ENCODE data around the gene IFNK.

The IFNK gene

GRCh38 chr9:27511771-27512170, 12.3 kb upstream of the IFNK start:
- DNase-seq (ENCODE audit: low spot score) = no peak

GRCh38 chr9:27514551-27514950, 9.5 kb upstream of the IFNK start:
- no peak for DNase-seq (ENCODE audit: low spot score)

DNA sequence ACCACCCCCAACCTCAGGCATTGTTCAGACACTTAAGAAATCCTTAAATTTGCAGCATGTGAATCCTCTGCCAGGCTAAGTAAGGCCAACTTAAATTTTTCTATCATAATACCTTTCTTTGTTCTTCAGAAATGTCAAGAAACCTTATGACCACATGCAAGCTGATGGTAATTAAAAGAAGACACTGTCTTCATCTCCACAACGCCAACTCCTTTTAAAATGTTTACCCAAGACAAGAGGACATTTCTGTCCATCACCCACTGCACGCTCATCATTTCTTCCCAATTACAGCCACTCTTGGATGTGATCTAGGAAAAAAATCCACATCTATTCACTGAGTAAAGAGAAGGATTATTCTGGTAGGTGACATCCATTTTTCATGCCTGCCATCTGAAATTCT, 6.1 kb upstream of the IFNK start:
- no peak for DNase-seq (ENCODE audit: low spot score)

- no peak for DNase-seq (ENCODE audit: low spot score)
These were observed 5.3 kb upstream of the IFNK start for GRCh38 chr9:27518809-27519208.

DNA sequence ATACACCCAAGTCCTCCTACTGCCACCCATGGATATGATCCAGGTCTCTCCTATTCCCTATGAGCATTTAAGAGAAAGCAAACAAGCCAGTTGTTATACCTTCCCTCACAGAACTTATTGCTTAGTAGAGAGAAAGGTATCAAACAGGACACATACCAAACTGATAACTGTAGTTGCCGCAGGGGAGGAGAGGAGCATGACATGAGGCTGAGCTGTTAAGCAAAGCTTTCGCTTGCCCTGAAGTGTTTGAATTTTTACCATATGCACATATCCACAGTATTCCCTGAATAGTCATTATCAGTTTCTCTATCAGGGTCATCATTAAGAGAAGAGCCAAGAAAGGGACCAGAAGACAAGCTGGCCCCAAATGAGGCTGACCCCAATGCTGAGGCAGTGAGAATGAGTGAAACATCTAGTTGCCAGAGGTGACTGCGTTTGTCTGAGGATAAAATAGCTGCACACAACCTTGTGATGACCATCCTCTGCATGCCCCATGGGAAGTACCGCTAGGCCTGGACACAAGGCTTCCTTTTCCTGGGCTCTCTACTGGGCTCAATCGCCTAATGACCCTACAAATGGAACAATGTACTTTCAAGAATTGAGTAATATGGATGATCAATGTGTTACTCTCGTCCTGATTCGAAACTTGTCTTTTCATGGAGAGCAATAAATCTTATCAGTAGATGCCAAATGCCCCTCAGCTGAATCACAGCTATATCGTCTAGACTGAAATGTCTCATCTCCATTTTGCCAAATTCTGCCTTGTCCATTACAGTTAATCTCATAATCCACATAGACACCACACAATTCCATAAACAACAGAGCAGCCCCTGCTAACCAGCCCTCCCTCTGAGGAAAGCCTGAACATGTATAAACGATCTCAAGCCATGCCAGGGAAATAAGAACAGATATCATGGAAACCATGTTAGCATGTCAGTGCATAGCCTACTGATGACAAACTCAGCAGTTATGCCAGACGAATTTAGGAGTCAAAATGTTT, 4.3 kb upstream of the IFNK start:
- no peak for DNase-seq (ENCODE audit: low spot score)

- no peak for DNase-seq (ENCODE audit: low spot score)
These were observed 3.1 kb upstream of the IFNK start for GRCh38 chr9:27520986-27521385.

DNA sequence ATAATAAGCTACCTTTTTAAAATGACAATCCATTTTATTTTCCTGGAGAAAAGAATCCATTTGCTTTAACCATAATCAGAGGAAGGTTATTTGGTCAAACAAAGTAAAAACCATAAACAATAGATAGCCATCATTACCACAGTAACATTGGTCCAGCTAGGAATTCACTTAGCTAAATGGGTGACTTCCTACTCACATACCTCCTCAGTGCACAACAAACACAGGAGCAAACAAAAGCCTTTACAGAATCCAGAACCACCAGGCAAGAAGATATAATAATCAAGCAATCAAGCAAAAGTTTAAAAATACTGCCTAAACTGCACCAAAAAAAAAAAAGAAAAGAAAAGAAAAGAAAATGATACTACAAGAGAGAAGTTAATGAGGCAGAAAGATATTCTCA, 949 bp upstream of the IFNK start:
- DNase-seq (ENCODE audit: low spot score) = no peak

- DNase-seq (ENCODE audit: low spot score) = no peak
These were observed 3.6 kb downstream of the IFNK start for GRCh38 chr9:27527702-27528075.

DNA sequence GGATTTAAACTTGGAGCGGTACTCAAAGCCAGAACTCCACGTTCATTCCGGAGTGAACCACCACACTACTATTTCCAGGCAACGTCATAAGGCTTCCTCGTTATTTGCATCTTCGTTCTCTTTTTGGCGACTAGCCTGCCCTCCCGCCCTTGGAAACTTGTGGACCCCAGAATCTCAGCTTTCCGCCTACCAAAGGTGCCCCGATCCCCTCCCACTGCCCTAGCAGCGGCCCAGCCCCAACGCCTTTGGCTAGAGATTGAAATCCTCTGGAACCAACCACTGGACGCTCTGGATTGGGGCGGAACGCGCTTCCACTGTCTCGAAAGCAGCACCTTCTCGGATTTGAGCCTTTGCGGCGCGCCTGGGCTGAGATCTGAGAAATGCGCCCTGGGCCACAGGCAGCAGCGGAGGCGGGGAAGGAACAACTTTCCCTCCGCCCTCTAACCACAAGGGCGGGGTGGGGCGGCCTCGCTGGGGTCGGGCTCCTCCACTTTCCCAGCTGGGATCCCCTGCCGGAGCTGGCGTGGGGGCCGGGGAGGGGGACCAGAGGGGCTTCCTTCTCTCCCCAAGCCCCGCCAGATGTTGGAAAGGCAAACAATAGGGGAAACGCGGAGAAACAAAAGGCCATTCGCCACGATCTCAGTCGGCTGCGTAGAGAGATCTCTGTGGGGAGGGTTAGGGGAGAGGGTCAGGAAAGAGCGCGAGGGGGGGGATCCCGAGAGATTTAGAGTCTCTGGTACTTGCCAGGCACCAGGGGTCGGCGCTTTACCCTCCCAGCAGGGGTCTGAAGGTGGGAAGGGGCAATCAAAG, 4.2 kb downstream of the IFNK start:
- DNase-seq (ENCODE audit: low spot score) = peak; percentile 69

DNA sequence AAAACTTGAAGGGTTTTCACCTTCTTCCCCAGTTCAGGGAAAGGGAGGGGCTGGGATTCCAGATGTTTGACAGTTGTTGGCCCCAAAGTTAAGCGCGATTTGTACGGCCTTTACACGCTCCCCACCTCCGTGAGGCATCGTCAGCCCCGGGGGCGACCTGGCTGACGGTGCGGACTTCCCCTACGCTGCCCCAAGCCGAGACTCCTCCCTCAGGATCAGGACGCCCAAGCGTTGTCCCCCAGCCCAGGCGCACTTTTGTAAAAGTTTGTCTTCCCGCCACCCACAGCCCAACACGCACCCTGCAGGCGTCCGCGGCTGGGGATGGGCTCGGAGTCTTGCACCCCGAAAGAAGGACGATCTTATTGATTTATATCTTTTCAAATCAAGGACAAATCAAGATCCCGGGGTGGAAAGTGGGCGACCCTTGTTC, 4.8 kb downstream of the IFNK start:
- peak; percentile 30 for DNase-seq (ENCODE audit: low spot score)

- peak; percentile 91 for DNase-seq (ENCODE audit: low spot score)
These were observed 5.5 kb downstream of the IFNK start, which contains the start of gene MOB3B for GRCh38 chr9:27529316-27530278. TSS of gene MOB3B (minus strand) at chr9:27529814. CDS start at chr9:27455550, 74,264 bp downstream.

DNA sequence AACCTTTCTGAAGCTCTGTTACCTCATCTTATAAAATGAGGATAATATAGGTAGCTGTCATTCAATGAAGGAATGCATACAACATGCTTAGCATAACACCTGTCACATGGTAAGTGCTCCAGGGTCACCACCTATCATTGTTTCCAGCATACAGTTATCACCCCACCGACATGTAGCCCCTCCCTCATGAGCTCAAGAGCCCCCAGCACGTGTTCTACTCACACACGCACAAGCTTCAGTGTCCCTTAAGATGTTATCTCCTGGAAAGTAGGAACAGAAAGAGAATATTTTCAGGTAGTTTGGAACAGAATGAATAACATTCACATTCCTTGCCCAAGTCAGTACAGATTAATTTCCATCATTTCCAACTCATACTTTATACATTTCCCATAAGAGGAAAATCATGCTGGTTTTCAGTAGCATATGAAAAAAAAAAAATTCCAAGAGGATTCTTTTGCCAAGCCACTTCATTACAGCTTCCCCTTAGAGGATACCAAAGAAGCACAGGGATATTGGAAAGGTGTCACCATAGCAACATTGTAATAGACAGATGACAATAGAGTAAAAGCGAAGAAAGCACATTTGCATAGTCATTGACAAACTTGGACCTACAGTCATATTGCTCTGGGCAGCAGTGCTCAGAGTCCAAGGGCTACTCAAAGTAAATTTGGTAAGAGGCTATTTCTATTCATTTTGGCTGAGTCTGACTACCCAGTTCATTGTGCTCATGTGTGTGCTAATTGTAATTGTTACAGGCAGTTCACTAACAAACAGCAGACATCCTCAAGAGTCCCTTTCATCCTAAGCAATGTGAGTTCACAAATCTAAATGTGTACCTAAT, 7.0 kb downstream of the IFNK start:
- no peak for DNase-seq (ENCODE audit: low spot score)

DNA sequence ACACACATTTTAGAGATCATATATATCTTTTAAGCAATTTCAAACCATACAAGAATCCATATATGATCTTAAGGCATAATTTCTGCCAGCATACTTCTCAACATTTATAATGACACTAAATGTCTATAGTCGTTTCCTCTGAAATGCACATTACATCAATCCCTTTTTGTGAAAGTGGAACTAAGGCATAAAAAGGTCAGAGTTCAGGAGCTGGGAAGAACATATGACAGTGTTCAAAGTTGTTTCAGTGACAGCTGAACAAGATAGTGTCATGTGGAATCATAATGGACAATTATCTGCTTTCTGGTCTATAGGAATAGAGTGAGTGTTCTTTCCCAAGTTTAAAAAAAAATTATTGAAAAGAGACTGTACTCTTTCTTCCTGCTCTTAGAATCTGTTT, 8.0 kb downstream of the IFNK start:
- no peak for DNase-seq (ENCODE audit: low spot score)

- DNase-seq (ENCODE audit: low spot score) = no peak
These were observed 9.2 kb downstream of the IFNK start for GRCh38 chr9:27533311-27533710.

- no peak for DNase-seq (ENCODE audit: low spot score)
These were observed 10.0 kb downstream of the IFNK start for GRCh38 chr9:27534131-27534530.

DNA sequence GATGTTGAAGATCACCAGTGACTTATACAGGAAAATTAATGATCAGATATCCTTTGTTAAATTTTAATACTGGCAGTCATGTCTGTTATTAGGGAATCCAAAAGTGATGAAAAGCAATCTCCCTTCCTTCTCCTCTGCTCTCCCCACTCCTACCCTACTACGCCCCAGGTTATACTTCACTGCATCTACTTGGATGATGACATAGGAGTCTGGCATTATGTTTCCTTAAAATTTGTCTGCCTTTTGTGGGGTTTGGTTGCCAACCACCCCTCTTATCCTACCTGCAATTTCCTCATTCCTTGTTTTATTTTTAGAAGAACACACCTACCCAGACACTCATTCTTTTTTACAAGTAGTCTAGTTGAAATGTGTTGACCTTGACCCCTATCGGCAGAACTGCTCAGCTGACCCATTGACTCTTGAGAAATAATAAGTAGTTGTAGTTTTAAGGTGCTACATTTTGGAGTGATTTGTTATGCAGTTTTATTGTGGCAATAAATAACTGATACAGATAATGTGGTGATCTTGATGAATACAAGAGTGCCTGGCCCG, 10.6 kb downstream of the IFNK start:
- DNase-seq (ENCODE audit: low spot score) = no peak

DNA sequence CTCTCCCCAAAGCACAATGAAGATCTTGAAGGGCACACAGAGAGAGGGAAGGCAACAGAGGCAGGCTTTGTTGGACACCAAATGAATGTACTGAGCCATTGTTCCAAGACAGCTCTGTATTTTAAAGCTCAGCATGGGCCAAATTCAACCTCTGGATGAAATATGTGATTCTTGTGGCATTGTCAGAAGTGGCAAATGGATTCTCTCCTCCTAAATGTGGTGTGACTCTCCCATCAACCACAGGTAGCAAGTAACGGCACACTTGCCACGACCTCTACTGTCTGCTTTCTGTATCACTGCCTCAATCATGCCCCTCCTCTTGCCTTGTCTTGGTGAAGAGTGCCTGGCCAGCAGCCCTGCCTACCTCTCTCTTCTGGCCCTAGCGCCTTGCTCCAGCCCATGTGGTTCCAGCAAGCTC, 11.6 kb downstream of the IFNK start:
- DNase-seq (ENCODE audit: low spot score) = no peak

GRCh38 chr9:27536168-27536567, 12.1 kb downstream of the IFNK start:
- DNase-seq (ENCODE audit: low spot score) = no peak

DNA sequence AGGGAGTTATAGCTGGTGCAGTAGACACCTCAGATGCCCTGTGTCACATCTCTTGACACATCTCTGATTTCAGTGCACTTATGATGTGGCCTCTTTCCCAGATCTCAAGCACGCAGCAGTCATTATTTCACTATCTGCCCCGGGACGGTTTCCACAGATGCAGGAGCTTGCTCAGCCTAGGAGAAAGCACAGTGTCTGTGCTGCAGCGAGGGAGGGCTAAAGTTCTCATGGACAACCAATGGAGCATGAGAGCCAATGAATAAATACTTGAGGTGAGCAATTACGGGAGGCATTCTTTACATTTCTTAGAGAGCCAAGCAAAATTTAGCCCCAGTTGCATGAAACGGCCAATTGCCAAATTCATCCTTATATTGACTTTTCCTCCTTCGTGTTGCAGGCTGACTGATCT, 12.9 kb downstream of the IFNK start:
- no peak for DNase-seq (ENCODE audit: low spot score)

- DNase-seq (ENCODE audit: low spot score) = no peak
These were observed 13.7 kb downstream of the IFNK start for GRCh38 chr9:27537756-27538155.
